Smooth muscle cell (in vitro differentiated cells): ENCODE measurements around the gene HFM1. TPM values are rescaled to one million over a fixed set of nuclear protein-coding genes. Genes with fewer than 3 reads are reported as not detected.
"Not testable (repeated sequence)": the region's sequence is repeated elsewhere in the genome, so short reads cannot be mapped to it uniquely, and the experiment has no call there.

Experiments
- DNase-seq: peaks from one replicate; lab custom pipeline; 2025; ENCODE audit not compliant: unreplicated experiment; lab: John Stamatoyannopoulos, UW
- H2AFZ ChIP-seq: fragments of 200-600 bp; sonication (generic); 2 replicates; pipeline ENCODE4 v1.6.0; 2016; ENCODE audit warnings: antibody characterized with exemption, low read depth, mild to moderate bottlenecking
- H3F3A ChIP-seq: fragments of 200-600 bp; sonication (generic); 2 replicates; pipeline ENCODE4 v1.6.0; 2017; ENCODE audit warnings: antibody characterized with exemption, low read depth
- H3K27ac ChIP-seq: fragments of 200-600 bp; sonication (generic); 2 replicates; pipeline ENCODE4 v1.5.1; 2016; ENCODE audit warnings: low read depth, mild to moderate bottlenecking
- H3K27me3 ChIP-seq: fragments of 200-600 bp; sonication (generic); 2 replicates; pipeline ENCODE4 v1.6.1; 2016; ENCODE audit warnings: low read depth, mild to moderate bottlenecking
- H3K36me3 ChIP-seq: fragments of 200-600 bp; sonication (generic); 2 replicates; pipeline ENCODE4 v1.5.1; 2016; ENCODE audit warnings: low read depth
- H3K4me1 ChIP-seq: fragments of 200-600 bp; sonication (generic); 2 replicates; pipeline ENCODE4 v1.5.1; 2016; ENCODE audit warnings: low read depth
- H3K4me2 ChIP-seq: fragments of 200-600 bp; sonication (generic); 2 replicates; pipeline ENCODE4 v1.6.0; 2016; ENCODE audit warnings: mild to moderate bottlenecking
- H3K4me3 ChIP-seq: fragments of 200-600 bp; sonication (generic); 2 replicates; pipeline ENCODE4 v1.5.1; 2016; ENCODE audit warnings: mild to moderate bottlenecking
- H3K79me2 ChIP-seq: fragments of 200-600 bp; sonication (generic); 2 replicates; pipeline ENCODE4 v1.6.0; 2016; ENCODE audit warnings: low read depth, mild to moderate bottlenecking
- H3K9ac ChIP-seq: fragments of 200-600 bp; sonication (generic); 2 replicates; pipeline ENCODE4 v1.6.0; 2016; ENCODE audit warnings: low read depth
- H3K9me3 ChIP-seq: fragments of 200-600 bp; sonication (generic); replicated peaks from 2 replicates; pipeline ENCODE4 v1.5.1; 2016; ENCODE audit warnings: low read depth
- H4K20me1 ChIP-seq: fragments of 200-600 bp; sonication (generic); 2 replicates; pipeline ENCODE4 v1.6.0; 2016; ENCODE audit warnings: low read depth
- CTCF ChIP-seq: fragments of 200-600 bp; sonication (generic); IDR thresholded peaks from 2 replicates; pipeline ENCODE4 v1.5.1; 2017; ENCODE audit warnings: borderline replicate concordance, mild to moderate bottlenecking, antibody characterized with exemption; ENCODE audit not compliant: insufficient read depth, poor library complexity, severe bottlenecking
- WGBS: methylation state at CpG from one replicate; pipeline ENCODE4 v1.1.7; 2016; ENCODE audit warnings: low lambda C conversion rate; 5-methylcytosine and 5-hydroxymethylcytosine counted together
- polyA plus RNA-seq: library from polyadenylated mRNA; unstranded; fragments of >200 nt; fragmentation: Nextera tagmentation; extraction: Ambion mirVana; gene quantifications from 2 replicates; pipeline ENCODE4 v1.2.1, GENCODE V29; 2016
- total RNA-seq: library from RNA; depleted of rRNA; stranded (reverse); fragments of >200 nt; gene quantifications from 2 replicates; pipeline ENCODE4 v1.2.3, GENCODE V29; 2014

HFM1 gene
- total and polyA plus RNA-seq, 2 experiments from 2014 or later: 0.31 to 1.0 TPM

- H3K36me3 ChIP-seq, H3K4me2 ChIP-seq, H3K9ac ChIP-seq, H3K9me3 ChIP-seq, H3K79me2 ChIP-seq, H3K4me1 ChIP-seq, H3K27me3 ChIP-seq, H4K20me1 ChIP-seq, H2AFZ ChIP-seq, H3K27ac ChIP-seq, H3K4me3 ChIP-seq, H3F3A ChIP-seq, DNase-seq: not testable (repeated sequence)
- WGBS: 98% methylated on average over 14 of the region's 19 CpGs
Observed at GRCh38 chr1:91286259-91286961, 118.2 kb downstream of the HFM1 start.

GRCh38 chr1:91283421-91283726 is 121.3 kb downstream of the HFM1 start:
- Histone ChIP-seq H3K27me3 (no peaks in the 10 kb centered on the region), H3K4me1 (no peaks in the 10 kb centered on the region), H3K4me3 (no peak overlapping the region), H3K9me3 (no peaks in the 10 kb centered on the region), H4K20me1 (no peaks in the 10 kb centered on the region), H3K9ac (no peak overlapping the region), H3F3A (no peaks in the 10 kb centered on the region), H3K36me3 (no peaks in the 10 kb centered on the region), H3K79me2 (no peaks in the 10 kb centered on the region), H3K4me2 (no peak overlapping the region), H3K27ac (no peak overlapping the region), H2AFZ (no peak overlapping the region)
- DNase-seq: no peak
- no peak for TF ChIP-seq CTCF
- WGBS: 93% methylated on average over 2 of the region's 2 CpGs

- 52% methylated on average over 6 of the region's 6 CpGs for WGBS
- H3K36me3 ChIP-seq: no peaks in the 10 kb centered on the region
- H3K27me3 ChIP-seq: no peaks in the 10 kb centered on the region
- TF ChIP-seq CTCF: peak; percentile 86
- peak overlapping the region; percentile 70 for H2AFZ ChIP-seq
- H3K4me3 ChIP-seq: no peak overlapping the region
- peak overlapping the region; percentile 77 for H3K4me2 ChIP-seq
- DNase-seq: no peak
- no peak overlapping the region for H3K27ac ChIP-seq
- H3K4me1 ChIP-seq: no peaks in the 10 kb centered on the region
- no peaks in the 10 kb centered on the region for H3K9me3 ChIP-seq
- H3F3A ChIP-seq: no peaks in the 10 kb centered on the region
- no peaks in the 10 kb centered on the region for H4K20me1 ChIP-seq
- no peaks in the 10 kb centered on the region for H3K79me2 ChIP-seq
- no peak overlapping the region for H3K9ac ChIP-seq
Observed at GRCh38 chr1:91282695-91283420, 121.8 kb downstream of the HFM1 start.

- H2AFZ ChIP-seq: no peak overlapping the region
- H3F3A ChIP-seq: no peaks in the 10 kb centered on the region
- no peak for TF ChIP-seq CTCF
- H4K20me1 ChIP-seq: no peaks in the 10 kb centered on the region
- no peak for DNase-seq
- no peaks in the 10 kb centered on the region for H3K36me3 ChIP-seq
- H3K9ac ChIP-seq: no peak overlapping the region
- no peaks in the 10 kb centered on the region for H3K79me2 ChIP-seq
- H3K4me2 ChIP-seq: no peak overlapping the region
- H3K4me1 ChIP-seq: no peaks in the 10 kb centered on the region
- H3K9me3 ChIP-seq: no peaks in the 10 kb centered on the region
- no peak overlapping the region for H3K4me3 ChIP-seq
- no peak overlapping the region for H3K27ac ChIP-seq
- WGBS: 75% methylated on average over 6 of the region's 6 CpGs
- H3K27me3 ChIP-seq: no peaks in the 10 kb centered on the region
Observed at GRCh38 chr1:91281782-91282181, 122.9 kb downstream of the HFM1 start.
